Dedifferentiated amniotic fluid mesenchymal stem cell (primary cell): ENCODE data around the gene CASQ2.

Source experiments
- DNase-seq: peaks from one replicate; pipeline ENCODE4 v3.0.0-alpha.2; 2016; ENCODE audit errors: extremely low spot score

CASQ2 gene

GRCh38 chr1:115697619-115698018, 70.9 kb downstream of the CASQ2 start:
- DNase-seq = no peak

- no peak for DNase-seq
These were observed 73.7 kb downstream of the CASQ2 start for GRCh38 chr1:115694805-115695204.

GRCh38 chr1:115692224-115692623, 76.3 kb downstream of the CASQ2 start:
- no peak for DNase-seq

GRCh38 chr1:115690972-115691371, 77.5 kb downstream of the CASQ2 start:
- no peak for DNase-seq

- DNase-seq = no peak
These were observed 80.8 kb downstream of the CASQ2 start for GRCh38 chr1:115687744-115688143.

GRCh38 chr1:115685029-115685705, 83.3 kb downstream of the CASQ2 start:
- no peak for DNase-seq

- DNase-seq = no peak
These were observed 85.7 kb downstream of the CASQ2 start for GRCh38 chr1:115682792-115683191.

- DNase-seq = no peak
These were observed 87.8 kb downstream of the CASQ2 start for GRCh38 chr1:115680730-115681111.

- DNase-seq = peak; percentile 48
These were observed 89.3 kb downstream of the CASQ2 start for GRCh38 chr1:115679141-115679611.

GRCh38 chr1:115678141-115678540, 90.4 kb downstream of the CASQ2 start:
- DNase-seq = no peak

- no peak for DNase-seq
These were observed 90.9 kb downstream of the CASQ2 start for GRCh38 chr1:115677565-115677964.

- DNase-seq = no peak
These were observed 91.3 kb downstream of the CASQ2 start for GRCh38 chr1:115677182-115677555.

GRCh38 chr1:115676498-115677181, 91.9 kb downstream of the CASQ2 start:
- DNase-seq = no peak

- no peak for DNase-seq
These were observed 96.1 kb downstream of the CASQ2 start for GRCh38 chr1:115672224-115673009.

- DNase-seq = no peak
These were observed 97.2 kb downstream of the CASQ2 start for GRCh38 chr1:115671176-115671934.

GRCh38 chr1:115670476-115671175, 97.9 kb downstream of the CASQ2 start:
- DNase-seq = no peak

GRCh38 chr1:115669886-115670285, 98.6 kb downstream of the CASQ2 start:
- no peak for DNase-seq

GRCh38 chr1:115669002-115669673, 99.4 kb downstream of the CASQ2 start:
- DNase-seq = peak; percentile 52

GRCh38 chr1:115668579-115668978, 99.9 kb downstream of the CASQ2 start:
- no peak for DNase-seq

- DNase-seq = no peak
These were observed 101.8 kb downstream of the CASQ2 start for GRCh38 chr1:115666702-115667101.

- no peak for DNase-seq
These were observed 102.3 kb downstream of the CASQ2 start for GRCh38 chr1:115666206-115666605.
